ENCODE results near the gene NRL.

DNA sequence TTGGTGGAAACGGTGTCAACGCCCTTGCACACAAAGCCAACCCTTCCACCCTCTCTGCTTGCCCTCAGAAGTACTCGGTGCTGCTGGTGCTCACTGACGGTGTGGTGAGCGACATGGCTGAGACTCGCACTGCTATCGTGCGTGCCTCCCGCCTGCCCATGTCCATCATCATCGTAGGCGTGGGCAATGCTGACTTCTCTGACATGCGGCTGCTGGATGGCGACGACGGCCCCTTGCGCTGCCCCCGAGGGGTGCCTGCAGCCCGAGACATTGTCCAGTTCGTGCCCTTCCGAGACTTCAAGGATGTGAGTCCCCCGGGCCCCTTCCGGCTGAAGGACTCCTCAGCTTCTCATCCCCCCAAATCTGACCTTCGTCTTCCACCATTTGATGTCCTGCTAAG, 37.7 kb downstream of the NRL start:
- TF ChIP-seq, protein P1, sequence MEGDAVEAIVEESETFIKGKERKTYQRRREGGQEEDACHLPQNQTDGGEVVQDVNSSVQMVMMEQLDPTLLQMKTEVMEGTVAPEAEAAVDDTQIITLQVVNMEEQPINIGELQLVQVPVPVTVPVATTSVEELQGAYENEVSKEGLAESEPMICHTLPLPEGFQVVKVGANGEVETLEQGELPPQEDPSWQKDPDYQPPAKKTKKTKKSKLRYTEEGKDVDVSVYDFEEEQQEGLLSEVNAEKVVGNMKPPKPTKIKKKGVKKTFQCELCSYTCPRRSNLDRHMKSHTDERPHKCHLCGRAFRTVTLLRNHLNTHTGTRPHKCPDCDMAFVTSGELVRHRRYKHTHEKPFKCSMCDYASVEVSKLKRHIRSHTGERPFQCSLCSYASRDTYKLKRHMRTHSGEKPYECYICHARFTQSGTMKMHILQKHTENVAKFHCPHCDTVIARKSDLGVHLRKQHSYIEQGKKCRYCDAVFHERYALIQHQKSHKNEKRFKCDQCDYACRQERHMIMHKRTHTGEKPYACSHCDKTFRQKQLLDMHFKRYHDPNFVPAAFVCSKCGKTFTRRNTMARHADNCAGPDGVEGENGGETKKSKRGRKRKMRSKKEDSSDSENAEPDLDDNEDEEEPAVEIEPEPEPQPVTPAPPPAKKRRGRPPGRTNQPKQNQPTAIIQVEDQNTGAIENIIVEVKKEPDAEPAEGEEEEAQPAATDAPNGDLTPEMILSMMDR (IDR thresholded peaks at IDR 0.05), result no peak
- TF ChIP-seq POLR2A (IDR thresholded peaks at IDR 0.05), result no peak

Data from heart left ventricle (tissue), 13 donors.